GM12874 (cell line): ENCODE data around the gene SCYL3.

ENCODE experiments used
- CTCF ChIP-seq: IDR thresholded peaks from 2 replicates; pipeline ENCODE4 v1.5.1; 2011; ENCODE audit warnings: low read depth, mild to moderate bottlenecking, control low read depth, low read length, moderate library complexity; ENCODE audit not compliant: insufficient read depth

The SCYL3 gene

GRCh38 chr1:169848456-169848855 is 45.2 kb downstream of the SCYL3 start:
- TF ChIP-seq CTCF, result no peak

- TF ChIP-seq CTCF, result no peak
Measured at GRCh38 chr1:169844941-169845608, 48.6 kb downstream of the SCYL3 start.

- TF ChIP-seq CTCF, result no peak
Measured at GRCh38 chr1:169838942-169839341, 54.8 kb downstream of the SCYL3 start.

GRCh38 chr1:169836198-169836597 is 57.5 kb downstream of the SCYL3 start:
- TF ChIP-seq CTCF, result no peak

- TF ChIP-seq CTCF, result no peak
Measured at GRCh38 chr1:169835647-169836046, 58.0 kb downstream of the SCYL3 start.

- no peak for TF ChIP-seq CTCF
Measured at GRCh38 chr1:169834869-169835268, 58.8 kb downstream of the SCYL3 start.

GRCh38 chr1:169833179-169833901 is 60.4 kb downstream of the SCYL3 start:
- no peak for TF ChIP-seq CTCF
